Sigmoid colon (tissue), 3 donors: ENCODE data around the gene USP21.

Experiments
- CTCF ChIP-seq, 4 experiments: fragments of 450-650 bp in 3 of 4; fragments of 200-600 bp in 1 of 4; IDR thresholded peaks; one replicate each; pipeline ENCODE4 v1.5.1; 2016 to 2019; ENCODE audit warnings: antibody characterized with exemption in 4 of 4, mild to moderate bottlenecking in 3 of 4, moderate library complexity in 2 of 4
- POLR2A ChIP-seq, 2 donors: fragments of 450-650 bp; IDR thresholded peaks; one replicate each; pipeline ENCODE4 v1.6.1; 2016; ENCODE audit warnings: antibody characterized with exemption in 2 of 2, mild to moderate bottlenecking in 2 of 2, moderate library complexity in 2 of 2

- no peak for TF ChIP-seq CTCF (IDR thresholded peaks at IDR 0.05)
- no peak for TF ChIP-seq POLR2A (IDR thresholded peaks at IDR 0.05)
Observed at GRCh38 chr1:161122967-161123366, 36.3 kb upstream of the USP21 start.
